IMR-90 (cell line): ENCODE measurements around the gene PCID2. TPM values are rescaled to one million over a fixed set of nuclear protein-coding genes. Genes with fewer than 3 reads are reported as not detected.

Experiments
- ATAC-seq: fragments of 200-7000 bp; cut with Tn5 transposase; 2 replicates; pipeline ENCODE4 v1.9.1; 2020; ENCODE audit warnings: low read depth, mild to moderate bottlenecking, moderate library complexity
- BruUV-seq: library from RNA; stranded (reverse); fragments of 400-500 nt; replicated peaks from 2 replicates; lab custom pipeline; 2021; lab: Mats Ljungman, UMichigan
- CTCF ChIA-PET: fragments of 300-600 bp; formaldehyde crosslinking; extraction: SDS; loops from one replicate; lab custom pipeline; 2021; ENCODE audit warnings: antibody characterized with exemption; lab: Yijun Ruan, JAX
- POLR2A ChIA-PET: fragments of 300-600 bp; sonication (Branson Sonifier 250); formaldehyde crosslinking; loops from one replicate; lab custom pipeline; 2022; ENCODE audit warnings: antibody characterized with exemption; ENCODE audit not compliant: unreplicated experiment; lab: Charles Lee
- DNase-seq: peaks from one replicate; pipeline ENCODE4 v3.0.0; 2013
- H2AFZ ChIP-seq: replicated peaks from 2 replicates; pipeline ENCODE3; 2013; ENCODE audit warnings: low read length, mild to moderate bottlenecking; ENCODE audit not compliant: poor library complexity
- H2AK5ac ChIP-seq: 2 replicates; pipeline ENCODE4 v1.6.1; 2013; ENCODE audit warnings: low read depth, low read length, inconsistent platforms
- H2AK9ac ChIP-seq: replicated peaks from 2 replicates; pipeline ENCODE3; 2013; ENCODE audit warnings: mild to moderate bottlenecking, low read depth, low read length, moderate library complexity; ENCODE audit not compliant: poor library complexity
- H2BK120ac ChIP-seq: 2 replicates; pipeline ENCODE4 v1.6.1; 2013; ENCODE audit warnings: low read depth, low read length, inconsistent platforms
- H2BK15ac ChIP-seq: 3 replicates; pipeline ENCODE4 v1.6.1; 2013; ENCODE audit warnings: low read depth, low read length, inconsistent platforms
- H2BK20ac ChIP-seq: 2 replicates; pipeline ENCODE4 v1.6.1; 2013; ENCODE audit warnings: low read depth, mild to moderate bottlenecking, inconsistent platforms, low read length, moderate library complexity
- H2BK5ac ChIP-seq: 2 replicates; pipeline ENCODE4 v1.6.1; 2013; ENCODE audit warnings: mild to moderate bottlenecking, low read depth, low read length, inconsistent platforms; ENCODE audit not compliant: poor library complexity, severe bottlenecking
- H3K14ac ChIP-seq: replicated peaks from 2 replicates; pipeline ENCODE4 v1.6.1; 2013; ENCODE audit warnings: low read depth, low read length, inconsistent platforms
- H3K18ac ChIP-seq: 2 replicates; pipeline ENCODE4 v1.6.1; 2013; ENCODE audit warnings: low read depth, low read length, control low read depth
- H3K23ac ChIP-seq: 2 replicates; pipeline ENCODE4 v1.6.1; 2013; ENCODE audit warnings: low read depth, low read length, inconsistent platforms
- H3K27ac ChIP-seq: 2 replicates; pipeline ENCODE4 v1.5.1; 2013; ENCODE audit warnings: mild to moderate bottlenecking, control low read depth, low read length; ENCODE audit not compliant: insufficient read depth
- H3K27me3 ChIP-seq: 2 replicates; pipeline ENCODE4 v1.6.1; 2013; ENCODE audit warnings: low read length; ENCODE audit not compliant: control insufficient read depth, insufficient read depth
- H3K36me3 ChIP-seq: 2 replicates; pipeline ENCODE4 v1.6.1; 2013; ENCODE audit warnings: low read length, mixed read lengths; ENCODE audit not compliant: control insufficient read depth, insufficient read depth
- H3K4ac ChIP-seq: 2 replicates; pipeline ENCODE4 v1.6.1; 2013; ENCODE audit warnings: low read depth, low read length, inconsistent platforms
- H3K4me1 ChIP-seq: 2 replicates; pipeline ENCODE4 v1.6.1; 2013; ENCODE audit warnings: low read length, mixed read lengths; ENCODE audit not compliant: control insufficient read depth, insufficient read depth
- H3K4me2 ChIP-seq: 2 replicates; pipeline ENCODE4 v1.6.1; 2013; ENCODE audit warnings: low read depth, mild to moderate bottlenecking, control low read depth, low read length, moderate library complexity
- H3K4me3 ChIP-seq: 2 replicates; pipeline ENCODE4 v1.5.1; 2013; ENCODE audit warnings: low read depth, mild to moderate bottlenecking, control low read depth, low read length, moderate library complexity; ENCODE audit not compliant: insufficient read depth
- H3K56ac ChIP-seq: 2 replicates; pipeline ENCODE4 v1.6.1; 2013; ENCODE audit warnings: low read length, inconsistent platforms; ENCODE audit not compliant: insufficient read depth; ENCODE audit errors: extremely low read depth
- H3K79me1 ChIP-seq, 2 experiments: 2 replicates each; pipeline ENCODE4 v1.6.1; 2013; ENCODE audit warnings: low read length in 2 of 2, inconsistent platforms in 1 of 2, low read depth in 1 of 2
- H3K9ac ChIP-seq: 2 replicates; pipeline ENCODE4 v1.6.1; 2013; ENCODE audit warnings: low read depth, low read length, control low read depth
- H3K9me1 ChIP-seq: 2 replicates; pipeline ENCODE4 v1.6.1; 2013; ENCODE audit warnings: low read length, inconsistent platforms; ENCODE audit not compliant: insufficient read depth
- H3K9me3 ChIP-seq: 2 replicates; pipeline ENCODE4 v1.6.1; 2013; ENCODE audit warnings: low read length; ENCODE audit not compliant: control insufficient read depth, insufficient read depth
- H4K20me1 ChIP-seq: 2 replicates; pipeline ENCODE4 v1.6.1; 2013; ENCODE audit warnings: low read length, inconsistent platforms; ENCODE audit not compliant: insufficient read depth
- H4K5ac ChIP-seq: 2 replicates; pipeline ENCODE4 v1.6.1; 2013; ENCODE audit warnings: mild to moderate bottlenecking, low read depth, low read length, control low read depth
- H4K8ac ChIP-seq, 2 experiments: 2 replicates each; pipeline ENCODE4 v1.6.1; 2013; ENCODE audit warnings: low read depth in 2 of 2, low read length in 2 of 2, control low read depth in 1 of 2, inconsistent platforms in 1 of 2
- H4K91ac ChIP-seq: 2 replicates; pipeline ENCODE4 v1.6.1; 2013; ENCODE audit warnings: low read depth, low read length, inconsistent platforms; ENCODE audit not compliant: insufficient read depth
- CEBPB ChIP-seq: IDR thresholded peaks from 2 replicates; pipeline ENCODE4 v1.6.1; 2012; ENCODE audit warnings: low read depth, low read length, improper control_type of control experiment
- CHD1 ChIP-seq: IDR thresholded peaks from 2 replicates; pipeline ENCODE4 v1.6.1; 2012; ENCODE audit warnings: low read depth, low read length, improper control_type of control experiment
- WGBS, 2 experiments: methylation state at CpG; one replicate each; pipeline versions ENCODE4 v1.1.5 to v1.1.7; 2013; ENCODE audit warnings: missing lambda C conversion rate in 2 of 2; ENCODE audit not compliant: insufficient read length in 1 of 2; ENCODE audit errors: extremely low coverage in 2 of 2; 5-methylcytosine and 5-hydroxymethylcytosine counted together
- dilution Hi-C: fragments of 300-500 bp; cut with HindIII; formaldehyde crosslinking; loops from one replicate; pipeline ENCODE4 v1.14.3; 2018; ENCODE audit warnings: low sequenced_read_pairs; ENCODE audit not compliant: unreplicated experiment
- in situ Hi-C: fragments of 300-500 bp; cut with MboI; formaldehyde crosslinking; loops from 3 replicates; pipeline ENCODE4 v1.14.3; 2019; ENCODE audit warnings: low sequenced_read_pairs, inconsistent platforms, mixed read lengths
- intact Hi-C: fragments of 100-400 bp; cut with micrococcal nuclease; formaldehyde crosslinking; loops from 2 replicates; pipeline ENCODE4 v1.10.0; 2022
- polyA plus RNA-seq, 3 experiments: library from polyadenylated mRNA; depleted of rRNA; stranded (reverse); fragments of >200 nt; gene quantifications; 2 replicates each; pipeline ENCODE4 v1.2.3, GENCODE V29; 2012; ENCODE audit warnings: low replicate concordance in 1 of 3
- total RNA-seq: library from RNA; depleted of rRNA; stranded (reverse); fragments of >200 nt; gene quantifications from 2 replicates; pipeline ENCODE4 v1.2.3, GENCODE V29; 2012

Gene PCID2
- total and polyA plus RNA-seq, 2 of the 4 experiments (the other 2 are of a cell fraction), result 83.5 to 90.9 TPM

DNA sequence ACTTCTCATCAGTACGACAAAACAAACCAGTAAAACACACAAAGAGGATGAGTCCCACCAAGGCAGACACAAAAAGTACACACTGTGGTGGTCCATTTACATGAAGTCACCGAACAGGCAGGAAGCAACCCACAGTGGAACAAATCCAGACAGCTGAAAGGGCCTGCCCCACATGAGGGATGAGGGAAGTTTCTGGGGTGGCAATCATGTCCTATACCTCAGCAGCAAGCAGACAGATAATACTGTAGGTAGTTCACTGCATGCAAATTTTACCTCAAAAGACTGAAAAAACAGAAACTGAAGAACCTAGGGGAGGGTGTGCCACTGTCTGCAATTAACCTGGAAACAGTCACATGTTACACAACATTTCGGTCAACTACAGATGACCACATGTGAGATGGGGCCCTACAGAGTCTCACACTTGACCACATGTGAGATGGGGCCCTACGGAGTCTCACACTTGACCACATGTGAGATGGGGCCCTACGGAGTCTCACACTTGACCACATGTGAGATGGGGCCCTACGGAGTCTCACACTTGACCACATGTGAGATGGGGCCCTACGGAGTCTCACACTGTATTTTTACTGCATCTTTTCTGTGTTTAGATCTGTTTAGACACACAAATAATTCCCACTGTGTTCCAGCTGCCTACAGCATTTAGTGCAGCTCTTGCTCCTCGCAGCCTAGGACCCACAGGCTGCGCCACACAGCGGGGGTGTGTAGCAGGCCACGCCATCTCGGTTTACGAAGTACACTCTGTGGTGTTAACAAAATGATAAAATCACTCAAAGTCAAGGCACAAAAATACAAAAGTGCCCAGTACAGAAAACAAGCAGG lies 22.2 kb downstream of the PCID2 start:
- no peaks in the 10 kb centered on the region for H3K27me3 ChIP-seq
- CTCF ChIA-PET, result no interaction called here
- in situ Hi-C loops (no loop called here), intact Hi-C loops (no loop called here), dilution Hi-C loops (no loop called here)
- no peak overlapping the region for H3K4me3 ChIP-seq
- H3K9me1 ChIP-seq, result peaks cover 16% of the 10 kb centered on the region
- H3K23ac ChIP-seq, result peak overlapping the region; percentile 77
- peak overlapping the region; percentile 100 for H2BK15ac ChIP-seq
- H3K56ac ChIP-seq, result peak overlapping the region; percentile 86
- peak overlapping the region; percentile 87 to 97 for H4K8ac ChIP-seq
- no peaks in the 10 kb centered on the region for H4K20me1 ChIP-seq
- peak overlapping the region; percentile 98 for H2AK5ac ChIP-seq
- BruUV-seq, result no TSS peak
- H3K4ac ChIP-seq, result peak overlapping the region; percentile 96
- peak overlapping the region; percentile 89 for H2BK120ac ChIP-seq
- H3K9me3 ChIP-seq, result peaks cover 7% of the 10 kb centered on the region; the same call in 1 of the 2 replicates
- H2AFZ ChIP-seq, result no peak overlapping the region
- H4K91ac ChIP-seq, result peak overlapping the region; percentile 98
- peak overlapping the region; percentile 60 for H2AK9ac ChIP-seq
- H3K14ac ChIP-seq, result peak overlapping the region; percentile 94
- peak overlapping the region; percentile 88 for H3K27ac ChIP-seq
- peak overlapping the region; percentile 23; the same call in 1 of the 2 replicates for H3K4me2 ChIP-seq
- POLR2A ChIA-PET, result interaction anchor here (1.3 kb wide), 1 partner anchor 23 kb away, joined by 4 read pairs; the partner anchor contains the start of genes CUL4A and PCID2
- DNase-seq, result no peak
- 86% methylated on average over 4 of the region's 13 CpGs; no CpG with 5 or more reads in 1 of the 2 experiments for WGBS, 2 experiments
- H4K5ac ChIP-seq, result peak overlapping the region; percentile 92
- no peak for TF ChIP-seq CHD1
- 0 out of 2 replicates have a peak, but pooled peaks have one; percentile 10 for TF ChIP-seq CEBPB
- peak overlapping the region; percentile 92; the same call in 1 of the 2 replicates for H3K18ac ChIP-seq
- 0 out of 2 replicates have a peak overlapping the region, but pooled peaks have one; percentile 10 for H3K9ac ChIP-seq
- H2BK5ac ChIP-seq, result peak overlapping the region; percentile 96
- H2BK20ac ChIP-seq, result peak overlapping the region; percentile 94
- peaks cover 22% of the 10 kb centered on the region for H3K4me1 ChIP-seq
- peaks cover 45% of the 10 kb centered on the region for H3K36me3 ChIP-seq
- ATAC-seq, result no peak
- peaks cover 38 to 68% of the 10 kb centered on the region in 2 experiments for H3K79me1 ChIP-seq
